Stimulated activated CD8-positive, alpha-beta memory T cell treated with anti-CD3 and anti-CD28 coated beads, Interleukin-4, amount 100 ng/mL, for 48 hours (primary cell): ENCODE results near the gene SLFNL1.

ENCODE experiments used
- DNase-seq: peaks from one replicate; pipeline ENCODE4 v3.0.0-alpha.2; 2020

Gene SLFNL1

DNA sequence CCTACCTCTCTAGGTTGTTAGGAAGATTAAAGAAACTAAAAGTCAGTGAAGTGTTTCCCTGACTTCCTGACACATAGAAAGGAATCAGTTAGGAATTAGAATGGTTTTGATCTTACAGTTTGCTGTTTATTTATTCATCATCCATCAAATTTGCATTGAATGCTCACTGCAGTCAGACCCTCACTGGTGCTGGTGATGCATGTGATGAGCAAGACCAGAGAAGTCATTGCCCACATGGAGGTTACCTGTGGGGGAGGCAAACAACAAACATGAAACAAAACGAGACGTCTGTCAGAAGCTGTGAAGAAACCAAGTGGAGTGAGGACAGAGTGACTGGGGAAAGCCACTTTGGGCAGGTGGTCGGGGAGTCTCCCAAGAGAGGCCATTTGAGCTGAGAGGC, 35.6 kb downstream of the SLFNL1 start:
- DNase-seq, result no peak

- no peak for DNase-seq
Observed at GRCh38 chr1:40985161-40985560, 36.4 kb downstream of the SLFNL1 start.

GRCh38 chr1:40984531-40984930, 37.0 kb downstream of the SLFNL1 start:
- DNase-seq, result no peak

DNA sequence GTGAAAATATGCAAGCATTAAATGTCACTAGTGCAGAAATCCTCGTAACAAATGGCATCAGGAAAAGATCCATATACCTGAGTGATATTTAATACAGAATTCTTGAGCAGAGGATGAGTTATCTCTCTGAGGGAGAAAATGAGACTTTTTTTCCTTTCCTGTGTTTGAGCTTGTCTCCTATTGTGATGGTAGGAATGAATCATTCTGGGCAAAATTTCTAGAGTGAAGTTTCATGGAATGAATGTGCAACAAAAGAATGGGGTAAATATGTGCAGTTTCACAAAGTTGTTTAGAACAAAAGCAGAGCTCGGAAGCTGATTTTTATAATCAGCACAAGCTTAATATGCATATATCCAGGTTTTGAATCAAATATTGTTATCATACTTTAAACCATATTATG, 37.5 kb downstream of the SLFNL1 start:
- DNase-seq, result no peak

GRCh38 chr1:40983286-40983685, 38.2 kb downstream of the SLFNL1 start:
- DNase-seq, result no peak

DNA sequence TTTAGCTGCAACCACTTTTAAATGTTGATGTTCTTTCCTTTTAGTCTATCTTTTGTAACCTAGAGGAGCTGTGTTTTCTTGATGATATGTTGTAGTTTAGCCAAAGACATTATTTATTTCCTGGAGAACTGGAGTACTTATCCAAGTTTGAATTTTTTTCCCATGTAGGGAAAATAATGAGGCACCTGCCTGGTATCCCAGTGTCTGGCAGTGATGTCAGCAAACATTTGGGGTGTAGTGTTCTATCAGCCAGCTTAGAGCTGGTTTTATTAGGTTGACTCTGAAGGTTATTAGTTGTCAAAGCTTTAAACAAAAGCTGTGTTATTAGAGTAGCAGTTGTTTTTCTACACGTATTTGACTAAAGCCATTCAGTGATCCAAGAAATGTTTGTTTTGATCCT, 38.8 kb downstream of the SLFNL1 start:
- no peak for DNase-seq

- DNase-seq, result no peak
Observed at GRCh38 chr1:40981691-40982448, 39.7 kb downstream of the SLFNL1 start.

GRCh38 chr1:40980453-40981121, 40.9 kb downstream of the SLFNL1 start:
- peak; percentile 68 for DNase-seq

- no peak for DNase-seq
Observed at GRCh38 chr1:40980068-40980452, 41.5 kb downstream of the SLFNL1 start.

DNA sequence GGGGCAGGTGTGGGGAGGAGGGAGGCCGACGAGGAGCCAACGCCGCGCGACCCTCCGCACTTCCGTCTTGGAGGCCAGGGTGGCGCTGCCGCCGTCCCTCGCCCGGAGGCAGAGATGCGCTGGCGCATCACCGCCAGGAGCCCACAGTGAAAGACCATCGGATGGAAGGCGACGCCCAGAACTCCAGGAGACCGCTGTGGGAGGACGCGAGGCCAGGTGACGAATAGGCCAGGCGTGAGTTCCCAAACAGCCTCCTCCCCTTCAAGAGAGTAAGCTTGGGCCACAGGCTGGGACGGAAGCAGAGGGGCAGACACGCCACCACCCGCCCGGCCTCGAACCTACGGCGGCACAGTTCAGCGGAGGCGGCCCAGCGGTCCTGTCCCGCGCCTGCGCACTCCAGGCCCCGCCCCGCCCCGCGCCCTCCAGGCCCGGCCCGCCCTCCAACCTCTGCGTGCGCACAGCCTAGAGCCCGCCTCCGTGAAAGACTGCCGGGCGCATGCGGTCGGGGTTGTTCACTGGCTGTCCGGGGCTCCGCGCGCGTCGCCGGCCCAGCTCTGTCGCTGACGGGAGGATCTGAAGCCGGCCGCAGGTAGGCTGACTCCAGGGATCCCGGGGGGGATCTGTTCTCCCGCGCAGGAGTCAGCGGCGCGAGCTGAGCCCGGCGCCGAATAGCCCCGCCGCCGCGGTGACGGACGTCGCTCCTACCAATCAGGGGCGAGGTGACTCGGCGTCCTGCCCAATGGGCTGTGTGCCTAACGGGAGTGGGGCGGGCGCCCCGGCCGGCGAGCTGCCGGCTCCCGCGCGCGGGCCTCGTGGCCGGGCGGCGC, 42.1 kb downstream of the SLFNL1 start, which contains the start of gene CTPS1:
TSS of gene CTPS1 (plus strand) at position 456 of the 827 bp plus-strand sequence. CDS start 3,595 bp downstream, outside the sequence.
- DNase-seq, result peak; percentile 97

- DNase-seq, result no peak
Observed at GRCh38 chr1:40978886-40979240, 42.7 kb downstream of the SLFNL1 start.

DNA sequence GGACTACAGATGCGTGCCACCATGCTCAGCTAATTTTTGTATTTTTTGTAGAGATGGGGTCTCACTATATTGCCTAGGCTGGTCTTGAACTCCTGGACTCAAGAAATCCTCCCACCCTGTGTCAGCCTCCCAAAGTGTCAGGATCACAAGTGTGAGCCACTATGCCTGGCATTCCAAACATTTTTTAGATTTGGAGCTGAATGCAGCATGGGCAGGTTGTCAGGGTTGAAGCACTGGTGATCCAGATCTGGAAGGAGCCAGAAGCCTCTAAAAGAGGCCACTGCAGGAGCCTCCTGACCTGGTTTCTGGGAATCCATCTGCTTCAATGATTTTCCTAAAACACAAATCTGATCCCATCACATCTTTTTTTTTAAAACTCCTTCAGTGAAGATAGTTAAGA, 43.8 kb downstream of the SLFNL1 start:
- DNase-seq, result no peak

GRCh38 chr1:40976952-40977690, 44.4 kb downstream of the SLFNL1 start:
- no peak for DNase-seq

DNA sequence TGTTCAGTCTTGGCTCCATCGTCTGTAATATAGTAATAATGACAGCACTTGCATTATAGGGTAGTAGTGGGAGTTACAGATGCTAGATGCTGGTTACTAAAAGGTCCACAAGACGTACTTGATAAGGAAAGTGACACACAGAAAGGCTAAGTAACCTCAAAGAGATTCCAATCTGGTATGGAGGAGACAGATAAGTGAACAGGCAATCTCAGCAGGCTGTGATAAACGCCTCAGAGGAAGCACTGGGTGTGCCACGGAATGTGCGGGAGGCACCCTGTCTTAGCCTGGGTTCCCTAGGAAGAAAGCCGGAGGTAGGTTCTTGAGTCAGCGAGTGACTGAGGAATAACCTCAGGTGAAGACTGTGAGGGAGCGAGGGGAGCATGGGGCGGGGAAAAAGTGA, 46.6 kb downstream of the SLFNL1 start:
- DNase-seq, result no peak

DNA sequence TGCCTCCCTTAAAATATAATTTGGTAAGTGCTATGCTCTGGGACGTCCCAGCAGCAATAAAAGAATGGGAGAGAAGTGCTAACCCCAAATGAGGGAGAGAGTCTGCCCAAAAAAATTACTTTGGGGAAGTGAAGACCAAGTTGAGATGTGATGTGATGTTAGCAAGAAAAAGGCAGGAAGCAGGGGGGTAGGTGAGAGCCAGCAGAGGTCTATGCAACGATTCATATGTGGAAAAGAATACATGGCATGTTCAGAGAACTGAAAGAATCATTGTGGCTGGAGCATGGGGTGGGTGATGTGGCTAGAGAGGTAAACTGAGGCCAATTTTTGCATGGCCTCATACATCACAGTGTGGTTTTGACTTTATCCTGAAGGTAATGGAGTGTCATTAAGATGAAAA, 47.6 kb downstream of the SLFNL1 start:
- DNase-seq, result no peak

DNA sequence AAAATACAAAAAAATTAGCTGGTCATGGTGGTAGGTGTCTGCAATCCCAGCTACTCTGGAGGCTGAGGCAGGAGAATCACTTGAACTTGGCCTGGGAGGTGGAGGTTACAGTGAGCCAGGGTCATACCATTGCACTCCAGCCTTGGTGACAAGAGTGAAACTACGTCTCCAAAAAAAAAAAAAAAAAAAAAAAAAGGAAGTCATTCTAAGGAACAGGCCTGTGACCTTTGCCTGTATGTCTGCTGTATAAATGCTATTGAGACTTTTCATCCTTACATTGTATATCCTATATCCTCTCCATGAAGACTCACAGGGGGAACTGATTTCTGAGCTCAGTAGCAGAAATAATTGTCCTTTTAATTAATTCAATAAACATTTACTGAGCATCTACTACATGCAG, 49.6 kb downstream of the SLFNL1 start:
- DNase-seq, result no peak

DNA sequence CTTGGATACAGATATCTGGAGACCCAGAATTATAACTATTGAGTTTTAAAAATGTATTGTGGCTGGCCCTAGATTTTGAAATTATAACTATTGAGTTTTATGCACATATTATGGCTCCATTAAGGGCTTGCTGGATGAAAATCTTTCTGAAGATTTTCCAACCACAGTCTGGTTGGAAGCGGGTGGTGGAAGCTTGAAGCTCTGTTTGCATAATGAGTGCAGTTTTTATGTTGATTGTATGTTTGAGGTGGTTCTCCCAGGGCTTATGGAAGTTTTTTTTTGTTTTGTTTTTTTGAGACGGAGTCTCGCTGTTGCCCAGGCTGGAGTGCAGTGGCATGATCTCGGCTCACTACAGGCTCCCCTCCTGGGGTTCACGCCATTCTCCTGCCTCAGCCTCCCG, 52.1 kb downstream of the SLFNL1 start:
- no peak for DNase-seq

DNA sequence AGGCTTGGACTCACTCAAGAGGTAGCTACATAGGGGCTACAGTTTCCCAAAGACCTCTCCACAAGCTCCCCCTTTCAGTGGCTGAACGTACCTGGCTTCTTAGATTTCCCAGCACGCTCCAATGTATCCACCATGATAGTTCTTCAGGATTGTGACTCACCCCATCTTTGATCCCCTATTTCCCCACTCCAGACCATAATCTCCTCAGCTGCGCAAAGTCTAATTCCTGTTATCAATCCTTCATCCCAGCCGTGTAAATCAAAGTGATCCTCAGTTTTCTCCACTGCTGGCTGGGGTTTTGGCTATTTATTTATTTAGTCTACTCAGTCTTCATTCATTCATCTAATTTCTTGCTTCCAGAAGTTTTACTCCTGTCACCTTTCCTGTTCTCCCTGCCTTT, 55.1 kb downstream of the SLFNL1 start:
- DNase-seq, result no peak
